GM12864 (cell line): ENCODE data around the gene TSNAX.

ENCODE experiments used
- DNase-seq: peaks from one replicate; pipeline ENCODE4 v3.0.0-alpha.2; 2011; ENCODE audit warnings: low read depth
- H3K4me3 ChIP-seq: 2 replicates; pipeline ENCODE4 v1.5.1; 2011; ENCODE audit warnings: mild to moderate bottlenecking, low read depth, low read length, control low read depth
- CTCF ChIP-seq: IDR thresholded peaks from 2 replicates; pipeline ENCODE4 v1.5.1; 2011; ENCODE audit warnings: low read depth, mild to moderate bottlenecking, moderate library complexity, low read length, control low read depth, inconsistent platforms; ENCODE audit errors: missing control alignments

Gene TSNAX

GRCh38 chr1:231518485-231519034 is 9.9 kb upstream of the TSNAX start:
- no peak for DNase-seq
- no peak for TF ChIP-seq CTCF
- no peak overlapping the region for H3K4me3 ChIP-seq

- no peak overlapping the region for H3K4me3 ChIP-seq
- no peak for TF ChIP-seq CTCF
- DNase-seq, result no peak
These were observed 9.3 kb upstream of the TSNAX start for GRCh38 chr1:231519166-231519565.

DNA sequence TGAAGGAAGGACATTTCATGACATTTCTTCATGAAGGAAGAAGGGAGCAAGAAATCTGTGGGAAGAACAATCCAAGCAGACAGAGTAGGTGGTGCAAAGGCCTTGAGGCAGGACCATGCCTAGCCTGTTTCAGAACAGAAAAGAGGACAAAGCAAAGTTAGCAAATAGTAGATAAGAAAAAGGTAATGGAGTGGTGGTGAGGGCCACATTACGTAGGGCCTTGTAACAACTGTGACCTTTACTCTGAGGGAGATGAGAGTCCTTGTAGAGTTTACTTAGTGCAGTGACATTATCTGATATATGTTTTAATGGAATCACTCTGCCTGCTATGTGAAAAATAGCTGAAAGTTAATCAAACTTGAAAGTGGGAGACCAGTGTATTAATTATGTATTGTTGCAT is 6.4 kb upstream of the TSNAX start:
- no peak for DNase-seq
- TF ChIP-seq CTCF, result no peak
- H3K4me3 ChIP-seq, result no peak overlapping the region

DNA sequence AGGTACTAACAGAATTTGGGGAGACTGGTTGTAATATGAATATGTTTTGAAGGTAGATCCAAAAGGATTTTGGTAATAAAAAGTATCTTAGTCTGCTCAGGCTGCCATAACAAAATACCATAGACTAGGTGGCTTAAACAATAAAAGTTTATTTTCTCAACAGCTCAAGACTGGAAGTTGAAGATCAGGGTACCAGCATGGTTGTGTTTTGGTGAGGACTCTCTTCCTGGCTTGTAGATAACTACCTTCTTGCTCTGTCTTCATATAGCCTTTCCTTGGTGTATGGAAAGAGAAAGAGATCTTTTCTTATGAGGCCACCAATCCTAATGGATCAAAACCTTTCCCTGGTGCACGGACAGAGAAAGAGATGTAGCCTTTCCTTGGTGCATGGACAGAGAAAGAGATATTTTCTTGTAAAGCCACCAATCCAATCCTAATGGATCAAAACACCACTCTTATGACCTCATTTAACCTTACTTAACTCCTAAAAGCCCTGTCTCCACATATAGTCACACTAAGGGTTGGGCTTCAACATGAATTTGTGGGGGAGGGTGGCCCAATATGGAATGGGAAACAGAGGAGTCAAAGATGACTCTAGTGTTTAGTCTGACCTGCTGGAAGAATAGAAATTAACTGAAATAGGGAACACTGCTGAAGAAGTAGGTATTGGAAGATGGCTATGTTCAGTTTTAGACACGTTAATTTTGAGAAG is 5.4 kb upstream of the TSNAX start:
- DNase-seq, result no peak
- H3K4me3 ChIP-seq, result no peak overlapping the region
- TF ChIP-seq CTCF, result no peak

DNA sequence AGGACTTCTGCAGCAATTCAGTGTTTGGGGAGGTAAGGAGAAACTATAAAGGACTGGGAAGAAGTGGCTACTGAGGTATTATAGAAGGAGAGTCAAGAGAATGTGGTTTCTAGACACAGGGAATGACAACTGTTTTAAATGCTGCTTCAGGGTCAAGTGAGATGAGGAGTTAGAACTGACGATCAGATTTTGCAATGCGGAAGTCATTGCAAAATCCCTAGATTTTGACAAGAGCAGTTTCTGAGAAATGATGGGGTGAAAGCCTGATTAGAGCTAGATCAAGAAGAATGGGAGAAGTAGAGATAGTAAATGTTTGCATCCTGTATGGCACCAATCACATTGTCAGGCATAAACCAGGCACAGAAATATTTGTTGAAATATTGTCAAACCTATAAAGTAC is 4.7 kb upstream of the TSNAX start:
- no peak for TF ChIP-seq CTCF
- H3K4me3 ChIP-seq, result no peak overlapping the region
- no peak for DNase-seq

- no peak overlapping the region for H3K4me3 ChIP-seq
- TF ChIP-seq CTCF, result no peak
- no peak for DNase-seq
These were observed 1.9 kb upstream of the TSNAX start for GRCh38 chr1:231526536-231526935.

DNA sequence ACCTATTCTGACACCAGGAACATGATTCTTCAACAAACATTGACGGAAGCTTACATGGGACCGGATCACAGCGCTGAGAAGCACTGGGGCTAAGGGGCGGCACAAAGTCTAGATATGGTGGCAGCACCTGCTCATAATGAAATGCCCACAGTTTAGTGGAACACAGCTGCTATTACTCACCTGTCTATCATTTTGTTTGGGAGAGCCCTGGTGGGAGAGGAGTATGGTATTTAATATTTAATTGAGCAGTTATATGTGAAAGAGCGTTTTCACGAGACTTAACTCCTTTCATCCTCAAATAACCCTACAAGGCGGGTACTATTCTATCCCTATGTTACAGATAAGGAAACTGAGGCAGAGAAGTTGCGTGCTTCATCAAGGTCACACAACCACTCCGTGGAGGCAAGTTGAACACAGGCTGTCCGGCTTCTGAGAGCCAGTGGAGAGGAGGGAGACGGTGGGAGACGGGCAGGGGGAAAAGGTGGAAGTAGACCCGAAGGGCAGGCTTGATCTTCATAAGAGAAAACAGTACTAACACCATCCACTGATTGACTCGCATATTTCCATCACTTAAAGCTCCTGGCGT is 790 bp upstream of the TSNAX start:
- H3K4me3 ChIP-seq, result peak overlapping the region; percentile 98
- no peak for TF ChIP-seq CTCF
- DNase-seq, result no peak
